Measurements from ENCODE around the gene RTCB.

Gene RTCB

GRCh38 chr22:32411829-32412592 lies at the start of gene RTCB:
Gene RTCB (minus strand): TSS chr22:32412247. CDS start chr22:32412156, 91 bp downstream.
- peak; percentile 85 to 90 for DNase-seq (ENCODE audit: extremely low read depth in 1 of 2, low read depth in 1 of 2)

GRCh38 chr22:32457031-32457430 lies 45.0 kb upstream of the RTCB start:
- DNase-seq (ENCODE audit: extremely low read depth in 1 of 2, low read depth in 1 of 2): no peak

- no peak for DNase-seq (ENCODE audit: extremely low read depth in 1 of 2, low read depth in 1 of 2)
These were observed 36.9 kb upstream of the RTCB start for GRCh38 chr22:32448980-32449379.

GRCh38 chr22:32446321-32446720 lies 34.3 kb upstream of the RTCB start:
- no peak for DNase-seq (ENCODE audit: extremely low read depth in 1 of 2, low read depth in 1 of 2)

- no peak for DNase-seq (ENCODE audit: extremely low read depth in 1 of 2, low read depth in 1 of 2)
These were observed 32.0 kb upstream of the RTCB start for GRCh38 chr22:32444068-32444467.

DNA sequence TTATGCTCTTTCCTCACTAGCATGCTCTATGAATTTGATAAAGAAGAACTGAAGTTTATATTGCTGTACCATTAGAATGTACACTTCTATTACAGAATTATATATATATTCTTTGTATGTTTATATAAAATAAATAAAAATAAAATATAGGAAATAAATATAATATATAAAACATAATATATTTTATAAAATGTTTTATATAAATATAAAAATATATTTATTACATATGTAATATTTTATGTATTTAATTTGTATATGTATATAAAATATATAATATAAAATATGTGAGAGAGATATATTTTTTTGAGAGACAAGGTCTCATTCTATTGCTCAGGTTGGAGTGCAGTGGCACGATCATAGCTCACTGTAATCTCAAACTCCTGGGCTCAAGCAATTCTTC lies 18.3 kb upstream of the RTCB start:
- DNase-seq (ENCODE audit: extremely low read depth in 1 of 2, low read depth in 1 of 2): no peak

DNA sequence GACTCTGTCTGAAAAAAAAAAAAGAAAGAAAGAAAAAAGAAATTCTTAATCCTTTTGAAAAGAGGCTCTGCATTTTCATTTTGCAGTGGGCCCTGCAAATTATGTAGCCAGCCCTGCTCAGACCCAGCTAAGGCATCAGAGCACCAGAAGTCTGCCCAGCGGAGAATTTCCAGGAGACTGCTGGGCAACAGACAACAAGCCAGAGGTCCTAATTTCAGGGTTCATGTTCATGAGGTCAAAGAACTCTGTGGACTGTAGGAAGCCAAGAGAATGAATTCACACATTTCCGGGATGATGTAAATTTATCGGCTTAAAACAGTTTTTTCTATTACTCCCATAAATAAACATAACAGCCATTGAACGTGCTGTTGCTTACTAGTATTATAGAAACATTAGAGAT lies 14.8 kb upstream of the RTCB start:
- no peak for DNase-seq (ENCODE audit: extremely low read depth in 1 of 2, low read depth in 1 of 2)

GRCh38 chr22:32423664-32424063 lies 11.6 kb upstream of the RTCB start:
- DNase-seq (ENCODE audit: extremely low read depth in 1 of 2, low read depth in 1 of 2): no peak

DNA sequence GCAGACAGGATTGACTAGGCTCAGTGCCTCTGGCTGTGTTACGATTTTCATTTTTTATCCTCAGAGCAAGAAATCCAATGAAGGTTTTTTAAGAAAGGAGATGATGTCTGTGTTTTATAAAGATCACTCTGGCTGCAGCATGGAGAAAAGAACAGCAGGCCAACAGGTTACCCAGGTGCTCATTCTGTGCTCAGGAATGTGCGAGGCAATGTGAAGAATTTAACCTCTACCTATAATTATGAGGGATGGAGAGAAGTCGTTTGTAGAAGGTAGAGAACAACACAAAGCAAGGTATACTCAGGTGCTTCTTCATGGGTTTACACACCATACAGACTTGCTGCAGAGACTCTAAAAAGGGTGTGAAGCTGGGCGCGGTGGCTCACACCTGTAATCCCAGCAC lies 10.0 kb upstream of the RTCB start:
- DNase-seq (ENCODE audit: extremely low read depth in 1 of 2, low read depth in 1 of 2): no peak

GRCh38 chr22:32421484-32421883 lies 9.4 kb upstream of the RTCB start:
- no peak for DNase-seq (ENCODE audit: extremely low read depth in 1 of 2, low read depth in 1 of 2)

- DNase-seq (ENCODE audit: extremely low read depth in 1 of 2, low read depth in 1 of 2): no peak
These were observed 5.9 kb upstream of the RTCB start for GRCh38 chr22:32417906-32418305.

GRCh38 chr22:32416556-32417085 lies 4.6 kb upstream of the RTCB start:
- DNase-seq (ENCODE audit: extremely low read depth in 1 of 2, low read depth in 1 of 2): no peak

DNA sequence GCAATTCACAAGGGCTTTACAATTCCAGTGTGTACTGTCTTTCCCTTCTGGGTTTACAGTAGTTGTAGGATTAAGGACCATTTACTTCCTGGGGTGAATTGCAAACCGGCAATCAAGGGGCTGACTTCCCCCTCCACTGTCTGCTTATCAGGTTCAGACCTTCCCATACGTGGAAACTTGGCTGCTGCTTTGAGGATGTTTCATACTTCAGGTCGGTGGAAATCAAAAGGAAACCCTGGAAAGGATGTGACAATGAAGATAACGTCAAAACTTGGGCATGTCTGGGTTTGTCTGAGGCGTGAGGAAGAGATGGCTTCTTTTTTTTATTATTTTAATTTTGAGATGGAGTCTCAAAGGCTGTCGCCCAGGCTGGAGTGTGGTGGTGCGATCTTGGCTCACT lies 2.1 kb upstream of the RTCB start:
- no peak for DNase-seq (ENCODE audit: extremely low read depth in 1 of 2, low read depth in 1 of 2)

DNA sequence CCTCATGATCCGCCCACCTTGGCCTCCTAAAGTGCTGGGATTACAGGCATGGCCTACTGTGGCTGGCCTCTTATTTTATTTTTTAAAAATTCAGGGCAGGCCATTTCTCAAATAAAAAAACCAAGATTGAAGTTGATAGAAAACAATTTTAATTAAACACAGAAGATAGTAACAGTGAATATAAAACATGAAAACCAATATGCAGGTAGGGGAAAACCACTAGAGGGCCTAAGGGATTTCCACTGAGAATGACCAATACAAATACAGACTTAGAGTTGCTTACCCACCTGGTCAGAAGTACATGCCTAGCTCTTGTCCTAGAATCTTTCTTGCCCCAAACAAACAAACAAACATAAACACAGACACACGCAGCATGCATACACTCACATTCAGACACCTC lies 1.7 kb upstream of the RTCB start:
- no peak for DNase-seq (ENCODE audit: extremely low read depth in 1 of 2, low read depth in 1 of 2)

DNA sequence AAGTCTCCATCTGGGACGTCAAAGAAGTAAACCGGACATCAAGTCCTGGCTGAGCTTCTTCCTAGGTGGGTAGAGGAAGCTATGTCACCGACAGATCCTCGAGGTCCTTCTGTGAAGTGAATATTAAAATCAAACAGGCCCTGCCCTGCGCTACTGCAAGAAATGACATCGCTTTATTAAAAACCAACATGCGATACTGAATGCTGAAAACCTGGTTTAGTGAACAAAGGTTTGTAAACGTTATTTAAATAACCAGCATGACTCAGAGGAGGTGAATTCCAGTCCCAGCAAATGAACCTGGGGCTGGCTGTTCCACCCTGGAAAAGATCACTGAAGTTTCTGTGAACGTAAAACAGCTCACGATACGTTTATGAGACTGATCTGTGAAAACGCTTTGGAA lies 645 bp downstream of the RTCB start:
- no peak for DNase-seq (ENCODE audit: extremely low read depth in 1 of 2, low read depth in 1 of 2)

- no peak for DNase-seq (ENCODE audit: extremely low read depth in 1 of 2, low read depth in 1 of 2)
These were observed 1.6 kb downstream of the RTCB start for GRCh38 chr22:32410459-32410858.

- no peak for DNase-seq (ENCODE audit: extremely low read depth in 1 of 2, low read depth in 1 of 2)
These were observed 2.1 kb downstream of the RTCB start for GRCh38 chr22:32409977-32410376.

DNA sequence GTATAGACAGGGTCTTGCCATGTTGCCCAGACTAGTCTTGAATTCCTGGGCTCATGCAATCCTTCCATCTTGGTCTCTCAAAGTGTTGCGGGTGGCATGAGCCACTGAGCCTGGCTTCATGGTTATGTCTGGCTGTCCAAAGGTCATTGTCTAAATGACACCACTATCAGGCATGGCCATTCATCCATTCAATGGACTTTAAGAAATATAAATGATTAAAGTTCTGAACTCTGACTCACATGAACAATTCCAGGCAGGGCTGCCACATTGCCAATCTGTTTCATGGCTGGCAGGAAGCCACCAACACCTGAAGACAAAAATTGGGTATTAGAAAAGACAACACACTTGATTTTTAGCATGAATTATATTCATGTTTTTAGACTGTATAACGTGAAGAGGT lies 4.1 kb downstream of the RTCB start:
- DNase-seq (ENCODE audit: extremely low read depth in 1 of 2, low read depth in 1 of 2): no peak

- no peak for DNase-seq (ENCODE audit: extremely low read depth in 1 of 2, low read depth in 1 of 2)
These were observed 4.7 kb downstream of the RTCB start for GRCh38 chr22:32407312-32407711.

DNA sequence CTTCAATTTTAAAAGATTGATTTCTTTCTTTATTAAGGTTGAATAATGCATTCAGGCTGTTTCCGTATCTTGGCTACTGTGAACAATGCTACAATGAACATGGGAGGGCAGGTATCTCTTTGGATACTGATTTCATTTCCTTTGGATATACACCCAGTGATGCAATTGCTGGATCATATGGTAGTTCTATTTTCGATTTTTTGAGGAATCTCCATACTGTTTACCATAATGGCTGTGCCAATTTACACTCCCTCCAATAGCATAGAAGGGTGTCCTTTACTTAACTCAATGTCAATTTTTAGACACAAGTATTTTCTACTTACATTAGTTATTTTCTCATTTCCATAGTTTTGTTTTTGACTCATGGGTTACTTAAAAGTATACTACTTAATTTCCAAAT lies 8.0 kb downstream of the RTCB start:
- no peak for DNase-seq (ENCODE audit: extremely low read depth in 1 of 2, low read depth in 1 of 2)

DNA sequence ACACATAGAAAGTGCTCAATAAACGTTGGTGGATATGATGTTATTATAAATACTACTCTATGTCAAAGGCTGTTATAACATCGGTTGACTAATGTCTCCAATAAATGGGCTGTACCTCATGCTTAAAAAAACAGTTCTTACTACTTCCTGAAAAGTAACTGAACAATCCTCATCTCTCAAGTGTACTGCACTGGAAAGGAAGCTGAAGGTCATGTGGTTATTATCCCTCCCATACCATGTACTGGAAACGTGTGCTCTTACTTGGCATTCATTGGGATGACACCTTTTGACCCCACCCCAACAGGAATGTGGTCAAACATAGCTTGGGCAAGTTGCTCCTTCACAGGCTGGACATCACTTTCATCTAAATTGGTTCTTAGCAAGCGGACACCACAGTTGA lies 10.6 kb downstream of the RTCB start:
- DNase-seq (ENCODE audit: extremely low read depth in 1 of 2, low read depth in 1 of 2): no peak

GRCh38 chr22:32396746-32397145 lies 15.3 kb downstream of the RTCB start:
- DNase-seq (ENCODE audit: extremely low read depth in 1 of 2, low read depth in 1 of 2): no peak

DNA sequence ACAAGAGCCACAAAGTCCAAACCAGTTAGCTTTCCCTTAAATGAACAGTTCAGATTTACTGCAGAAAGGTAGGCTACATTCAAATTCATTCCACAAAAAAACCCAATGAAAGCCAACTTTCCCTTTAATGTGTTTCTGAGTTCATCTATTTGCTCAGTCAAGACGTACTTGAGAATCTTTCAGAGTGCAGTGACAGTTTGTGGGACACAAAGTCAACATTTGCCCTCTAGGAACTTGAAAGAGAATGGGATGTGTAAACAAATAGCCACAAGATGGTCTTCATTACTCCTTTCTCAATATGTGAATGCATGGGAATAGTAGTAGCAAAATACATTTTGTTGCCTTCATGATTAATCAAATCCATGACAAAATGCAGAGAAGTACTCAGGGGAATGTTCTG lies 15.8 kb downstream of the RTCB start:
- no peak for DNase-seq (ENCODE audit: extremely low read depth in 1 of 2, low read depth in 1 of 2)
